DMS79 (cell line): ENCODE results near the gene ZNF579.

Source experiments
- DNase-seq: peaks from one replicate; lab custom pipeline; 2025; lab: John Stamatoyannopoulos, UW

The ZNF579 gene

DNA sequence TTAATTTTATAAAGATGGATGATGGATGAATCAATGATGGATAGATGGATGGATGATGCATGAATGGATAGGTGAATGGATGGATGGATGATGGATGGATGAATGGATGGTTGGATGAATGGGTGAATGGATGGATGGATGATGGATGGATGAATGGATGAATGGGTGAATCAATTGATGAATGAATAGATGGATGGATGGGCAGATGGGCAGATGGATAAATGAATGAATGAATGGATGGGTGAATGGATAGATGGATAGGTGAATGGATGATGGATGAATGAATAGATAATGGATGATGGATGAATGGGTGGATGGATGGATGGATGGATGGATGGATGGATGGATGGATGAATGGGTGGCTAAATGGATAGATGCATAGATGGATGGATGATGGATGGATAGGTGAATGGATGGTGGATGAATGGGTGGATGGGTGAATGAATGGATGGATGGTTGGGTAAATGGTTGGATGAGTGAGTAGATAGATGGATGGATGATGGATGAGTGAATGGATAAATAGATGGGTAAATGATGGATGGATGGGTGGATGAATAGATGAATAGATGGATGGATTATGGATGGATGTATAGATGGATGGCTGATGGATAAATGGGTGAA is 12.8 kb downstream of the ZNF579 start:
- no peak for DNase-seq

DNA sequence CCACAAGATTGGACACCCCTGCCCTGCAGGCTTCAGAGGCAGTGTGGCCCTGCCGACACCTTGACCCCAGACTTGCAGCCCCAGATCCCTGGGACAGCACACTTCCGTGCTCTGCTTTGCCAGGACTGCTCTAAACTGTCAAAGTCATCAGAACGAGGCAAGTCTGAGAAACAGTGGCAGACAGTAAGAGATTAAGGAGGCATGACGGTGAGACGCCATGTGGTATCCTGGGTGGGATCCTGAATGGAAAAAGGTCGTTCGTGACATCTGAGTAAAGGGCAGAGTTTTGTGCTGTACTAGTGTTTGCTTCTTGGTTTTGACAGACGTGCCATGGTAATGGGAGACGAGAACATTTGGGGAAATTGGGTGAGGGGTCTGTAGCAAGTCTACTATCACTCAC is 13.8 kb downstream of the ZNF579 start:
- no peak for DNase-seq

DNA sequence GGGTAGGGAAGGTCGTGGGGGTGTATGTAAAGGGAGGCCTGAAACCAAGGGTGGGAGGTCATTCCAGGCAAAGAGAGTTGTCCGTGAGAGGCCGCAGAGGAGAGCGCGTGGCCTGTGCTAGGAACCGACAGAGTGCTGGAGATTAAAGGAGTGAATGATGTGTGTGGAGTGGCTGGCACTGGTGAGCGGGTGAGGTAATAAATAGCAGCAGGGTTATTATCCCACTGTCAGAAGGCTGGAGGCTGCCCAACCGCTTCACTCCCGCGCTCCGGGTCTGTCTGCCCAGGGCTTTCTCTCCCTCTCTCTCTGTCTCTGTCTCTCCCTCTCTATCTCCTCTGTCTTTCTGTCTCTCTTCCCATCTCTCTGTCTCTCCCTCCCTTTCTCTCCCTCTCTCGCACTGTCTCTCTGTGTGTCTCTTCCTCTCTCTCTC is 17.4 kb downstream of the ZNF579 start:
- DNase-seq: no peak

DNA sequence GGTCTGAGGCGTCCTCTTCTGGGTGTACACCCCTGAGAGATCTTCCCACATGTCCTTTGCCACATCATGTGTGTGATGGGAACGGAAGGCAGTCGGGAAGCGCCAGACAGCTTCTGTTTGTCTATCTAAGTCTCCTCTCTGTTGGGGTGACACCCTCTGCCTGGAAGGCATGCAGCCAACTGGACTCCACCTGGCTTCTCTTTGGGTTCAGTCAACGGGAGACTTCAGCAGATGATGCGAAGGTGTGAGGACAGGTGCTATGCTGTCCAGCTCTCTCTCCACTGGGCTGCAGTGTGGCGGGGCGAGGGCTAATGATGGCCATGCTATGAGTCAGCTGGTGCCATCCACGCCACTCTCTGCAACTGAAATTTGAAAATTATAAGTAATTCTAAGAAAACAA is 21.0 kb downstream of the ZNF579 start:
- DNase-seq: no peak

DNA sequence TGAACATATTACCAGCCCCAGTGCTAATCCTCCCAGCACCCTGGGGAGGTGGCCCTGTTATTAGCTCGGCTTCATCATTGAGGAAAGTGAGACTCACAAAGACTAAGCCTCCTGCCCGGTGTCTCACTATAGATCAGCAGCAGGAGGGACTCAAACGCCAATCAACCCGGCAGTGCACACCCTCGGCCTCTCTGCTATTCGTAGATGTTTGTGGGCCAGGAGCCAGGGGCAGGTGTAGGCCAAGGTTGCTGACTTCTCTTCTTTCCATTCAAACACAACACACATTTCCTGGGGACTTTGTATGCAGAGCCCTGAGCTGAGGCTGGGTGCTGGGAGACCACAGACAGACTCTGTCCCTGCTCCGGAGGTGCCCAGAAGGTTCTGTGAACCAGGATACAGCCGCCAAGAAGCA is 25.9 kb downstream of the ZNF579 start:
- no peak for DNase-seq

DNA sequence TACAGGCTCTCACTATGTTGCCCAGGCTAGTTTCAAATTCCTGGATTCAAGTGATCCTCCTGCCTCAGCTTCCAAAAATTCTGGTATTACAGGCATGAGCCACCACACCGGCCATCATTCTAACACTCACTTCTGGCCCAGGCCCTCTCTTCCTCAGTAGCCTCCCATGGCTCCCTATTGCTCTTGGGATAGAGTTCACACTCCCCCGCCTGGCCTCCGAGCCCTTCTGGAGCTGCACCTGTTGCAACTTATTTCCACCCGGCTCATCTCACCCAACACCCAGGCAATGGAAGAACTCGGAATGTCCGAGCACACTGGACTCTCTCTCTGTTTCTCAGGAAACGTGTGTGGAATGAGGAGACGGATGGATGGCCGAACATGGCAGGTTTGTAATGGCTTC is 26.3 kb downstream of the ZNF579 start:
- DNase-seq: no peak

DNA sequence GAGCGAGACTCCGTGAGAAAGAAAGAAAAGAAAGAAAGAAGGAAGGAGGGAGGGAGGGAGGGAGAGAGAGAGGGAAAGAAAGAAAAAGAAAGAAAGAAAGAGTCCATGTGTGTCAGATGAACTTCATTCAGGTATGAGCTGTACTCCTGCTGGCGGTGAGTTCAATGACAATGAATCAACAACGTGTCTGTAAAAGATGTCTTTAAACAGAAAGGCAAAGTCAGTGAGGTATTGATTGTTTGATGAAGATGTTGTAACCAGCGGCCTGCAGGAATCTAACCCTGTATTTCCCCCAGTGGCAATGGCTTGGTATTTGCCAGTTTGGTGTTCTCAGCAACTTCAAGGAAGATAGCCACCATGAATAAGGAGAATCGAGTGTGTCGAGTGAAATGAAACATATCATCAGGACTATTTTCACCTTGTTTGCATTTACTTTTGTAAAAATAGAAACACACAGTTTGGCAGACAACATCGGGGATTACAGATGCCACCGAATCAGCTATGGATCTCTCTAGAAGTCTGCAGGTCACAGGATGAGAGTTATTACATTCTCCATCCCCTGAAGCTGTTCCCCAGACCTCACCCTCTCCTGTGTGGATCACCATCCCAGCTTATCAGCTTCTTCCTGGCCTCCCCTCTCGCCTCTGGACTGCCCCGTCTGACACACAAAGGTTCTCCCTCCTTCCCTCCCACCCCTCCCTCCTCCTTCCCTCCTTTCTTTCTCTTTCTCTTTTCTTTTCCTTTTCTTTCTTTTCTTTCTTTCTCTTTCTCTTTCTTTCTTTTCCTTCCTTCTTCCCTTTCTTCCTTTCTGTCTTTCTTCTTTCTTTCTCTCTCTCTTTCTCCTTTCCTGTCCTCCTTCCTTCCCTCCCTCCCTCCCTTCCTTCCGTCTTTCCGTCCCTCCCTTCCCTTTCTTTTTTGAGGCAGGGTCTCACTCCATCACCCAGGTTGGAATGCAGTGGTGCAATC is 27.1 kb downstream of the ZNF579 start:
- DNase-seq: no peak

DNA sequence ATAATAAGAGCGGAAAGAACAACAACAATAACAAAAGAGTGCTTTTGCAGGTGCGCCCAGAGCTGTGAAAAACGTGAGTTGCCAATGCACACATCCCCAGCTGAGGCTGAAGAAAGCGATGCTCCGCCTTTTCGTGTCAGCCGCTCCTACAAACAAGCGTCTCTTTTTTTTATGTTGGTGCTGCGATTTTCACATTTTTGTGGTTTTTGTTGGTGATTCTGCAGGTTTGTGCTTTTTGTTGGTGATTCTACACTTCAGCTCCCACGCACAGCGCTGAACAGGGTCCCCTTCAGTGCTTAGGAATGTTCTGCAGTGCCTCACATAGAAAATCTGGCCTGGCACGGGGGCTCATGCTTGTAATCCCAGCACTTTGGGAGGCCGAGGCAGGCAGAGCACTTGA is 28.0 kb downstream of the ZNF579 start:
- DNase-seq: no peak

DNA sequence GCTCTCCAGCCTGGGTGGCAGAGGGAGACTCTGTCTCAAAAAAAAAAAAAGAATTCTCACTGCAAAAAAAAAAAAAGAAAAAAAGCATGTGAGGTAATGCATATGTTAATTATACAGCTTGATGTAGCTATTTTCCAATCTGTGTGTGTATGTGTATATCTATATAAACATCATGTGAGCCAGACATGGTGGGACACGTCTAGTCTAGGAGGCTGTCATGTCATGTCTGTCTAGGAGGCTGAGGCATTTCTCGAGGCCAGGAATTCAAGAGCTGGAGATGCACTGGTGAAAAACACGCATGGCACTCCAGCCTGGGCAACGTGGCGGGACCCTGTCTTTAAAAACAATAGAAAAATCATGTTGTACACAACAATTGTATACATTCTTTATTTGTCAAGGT is 28.4 kb downstream of the ZNF579 start:
- DNase-seq: no peak

DNA sequence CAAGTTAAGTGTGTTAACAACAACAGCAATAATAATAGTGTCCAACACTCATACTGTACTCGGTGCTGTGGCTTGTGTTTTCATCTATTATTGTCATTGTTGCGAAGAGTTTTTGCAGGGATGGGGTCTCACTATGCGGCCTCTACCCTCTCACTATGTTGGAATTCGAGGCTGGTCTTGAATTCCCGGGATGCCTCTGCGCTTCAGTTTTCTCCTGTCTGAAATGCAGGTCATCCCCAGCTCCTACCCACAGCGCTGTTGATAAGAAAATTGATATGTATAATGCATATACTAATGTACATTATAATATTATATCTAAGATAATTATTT is 30.4 kb downstream of the ZNF579 start:
- DNase-seq: no peak

DNA sequence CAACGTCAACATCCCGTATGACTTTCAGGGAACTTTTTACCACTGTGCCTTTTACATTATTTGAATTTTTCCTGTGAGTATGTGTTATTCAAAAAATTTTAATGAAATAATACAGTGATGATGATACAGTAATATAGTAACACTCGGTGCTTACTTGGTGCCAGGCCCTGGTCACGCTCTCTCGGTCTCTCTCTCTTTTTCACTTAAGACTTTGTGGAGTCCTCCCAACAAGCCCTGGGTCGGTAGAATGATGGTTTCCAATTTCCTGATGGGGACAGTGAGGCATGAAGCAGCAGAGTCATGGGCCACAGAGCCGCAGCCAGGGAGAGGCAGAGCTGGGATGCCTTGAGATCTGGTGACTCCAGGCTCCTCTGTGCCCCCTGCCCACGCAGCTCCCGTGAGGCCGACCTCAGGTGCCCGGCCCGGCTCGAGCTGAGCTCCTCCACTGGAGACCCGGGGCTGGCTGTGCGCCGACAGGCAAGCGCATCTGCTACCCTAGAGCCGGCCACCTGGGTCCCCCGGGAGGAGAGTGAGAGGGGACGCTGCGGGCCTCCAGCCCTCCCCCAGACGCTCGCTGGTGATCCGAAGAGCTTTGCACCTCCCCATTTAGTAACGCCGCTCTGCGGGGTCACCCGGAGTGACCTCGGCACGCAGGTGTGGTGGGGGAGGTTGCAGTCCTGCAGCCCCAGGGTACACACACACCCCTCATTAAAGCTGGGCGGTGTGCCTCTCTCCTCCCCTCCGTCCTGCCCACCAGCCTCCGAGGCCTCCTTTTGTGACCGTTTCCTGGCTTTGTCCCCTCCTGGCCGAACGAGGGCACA is 30.9 kb downstream of the ZNF579 start:
- peak; percentile 11 for DNase-seq

DNA sequence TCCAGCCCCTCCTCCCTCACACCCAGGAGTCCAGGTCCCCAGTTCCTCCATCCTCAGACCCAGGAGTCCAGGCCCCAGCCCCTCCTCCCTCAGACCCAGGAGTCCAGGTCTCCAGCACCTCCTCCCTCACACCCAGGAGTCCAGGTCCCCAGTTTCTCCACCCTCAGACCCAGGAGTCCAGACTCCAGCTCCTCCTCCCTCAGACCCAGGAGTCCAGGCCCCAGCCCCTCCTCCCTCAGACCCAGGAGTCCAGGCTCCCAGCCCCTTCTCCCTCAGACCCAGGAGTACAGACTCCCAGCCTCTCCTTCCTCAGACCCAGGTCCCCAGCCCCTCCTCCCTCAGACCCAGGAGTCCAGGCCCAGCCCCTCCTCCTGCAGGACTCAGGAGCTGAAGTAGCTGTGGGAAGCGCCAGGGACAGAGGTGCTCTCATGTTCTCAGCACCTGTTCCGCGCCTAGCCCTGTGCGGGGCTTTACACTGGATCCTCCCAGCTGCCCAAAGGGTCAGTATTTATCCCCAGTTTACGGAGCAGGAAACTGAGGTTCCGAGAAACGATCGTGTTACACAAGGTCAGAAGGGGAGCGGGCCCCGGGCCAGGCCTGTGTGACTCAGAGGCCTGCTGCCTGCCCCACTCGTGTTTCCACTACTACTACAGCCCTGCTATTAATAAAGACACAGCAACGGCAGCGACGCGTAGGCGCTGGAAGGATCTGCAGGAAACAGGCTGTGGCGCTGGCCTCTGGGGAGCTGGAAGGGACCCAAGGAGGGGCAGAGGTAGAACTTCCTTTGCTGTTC is 33.6 kb downstream of the ZNF579 start:
- DNase-seq: no peak

DNA sequence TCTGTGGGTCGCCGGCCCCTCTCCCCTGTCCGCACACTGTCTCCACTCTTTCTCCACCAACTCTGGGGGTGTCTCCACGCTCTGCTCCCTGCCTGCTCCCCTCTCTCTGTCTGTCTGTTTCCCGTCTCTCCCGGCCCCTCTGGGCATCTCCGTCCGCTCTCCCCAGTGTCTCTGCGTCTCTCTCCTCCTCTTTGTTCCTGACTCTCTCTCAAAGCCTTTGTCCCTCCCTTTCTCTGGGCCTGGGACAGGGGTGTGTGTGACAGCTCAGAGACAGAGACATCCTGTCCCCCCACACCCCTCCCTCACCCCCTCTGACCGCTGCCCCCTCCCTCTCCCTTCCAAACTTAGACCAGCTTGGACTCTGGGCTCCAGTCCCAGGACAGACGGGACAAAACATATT is 34.6 kb downstream of the ZNF579 start:
- no peak for DNase-seq

DNA sequence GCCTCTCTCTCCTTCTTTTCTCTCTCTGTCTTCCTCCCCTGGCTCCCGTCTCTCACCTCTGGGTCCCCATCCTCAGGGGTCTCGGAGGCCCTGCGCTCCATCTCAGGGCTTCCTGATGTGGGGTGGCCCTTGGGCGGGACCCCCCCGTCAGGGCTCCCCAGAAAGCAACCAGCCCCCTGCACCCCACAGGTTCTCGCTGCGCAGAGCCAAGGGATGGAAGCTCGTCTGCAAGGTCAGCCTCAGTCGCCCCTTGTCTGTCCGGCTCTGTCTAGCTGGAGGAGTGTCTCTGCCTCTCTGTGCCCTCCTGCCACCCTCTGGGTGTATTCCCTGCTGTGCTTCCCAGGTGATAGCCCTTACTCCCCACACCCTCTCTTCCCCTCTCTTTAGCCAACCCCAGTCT is 35.2 kb downstream of the ZNF579 start, which contains the start of gene SBK3:
Gene SBK3 (minus strand): TSS at position 101 of the 400 bp plus-strand sequence. CDS start 0 bp downstream, at position 101.
- no peak for DNase-seq

DNA sequence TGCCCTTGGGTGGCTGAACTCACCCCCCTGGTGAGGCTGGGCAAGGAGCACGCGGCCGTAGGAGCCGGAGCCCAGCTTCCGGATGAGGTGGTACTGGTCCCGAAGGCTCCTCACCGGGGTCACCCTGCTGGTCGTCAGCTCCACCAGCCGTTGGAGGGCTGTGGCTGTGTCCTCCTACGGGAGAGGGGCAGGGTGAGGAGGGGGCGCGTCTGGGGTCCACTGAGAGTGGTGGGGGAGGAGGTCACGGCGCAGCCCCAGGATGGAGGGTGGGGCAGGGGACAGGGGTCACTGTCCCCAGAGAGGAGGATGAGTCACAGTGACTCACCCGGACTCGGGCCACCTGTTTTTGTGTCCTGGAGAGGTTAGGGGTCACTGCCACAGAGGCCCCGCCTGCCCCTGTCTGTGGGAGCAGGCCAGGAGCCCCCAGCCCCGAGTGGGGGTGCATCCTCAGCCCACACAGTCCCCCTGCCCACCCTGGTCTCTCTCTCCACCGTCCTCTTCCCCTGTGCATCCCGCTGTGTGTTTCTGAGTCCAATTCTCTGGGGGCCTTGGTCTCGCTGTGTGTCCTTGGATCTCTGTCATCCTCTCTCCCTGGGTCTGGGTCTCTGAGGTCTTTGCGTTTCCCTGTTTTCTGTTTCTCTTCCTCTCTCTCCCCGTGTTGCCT is 35.7 kb downstream of the ZNF579 start:
- no peak for DNase-seq

DNA sequence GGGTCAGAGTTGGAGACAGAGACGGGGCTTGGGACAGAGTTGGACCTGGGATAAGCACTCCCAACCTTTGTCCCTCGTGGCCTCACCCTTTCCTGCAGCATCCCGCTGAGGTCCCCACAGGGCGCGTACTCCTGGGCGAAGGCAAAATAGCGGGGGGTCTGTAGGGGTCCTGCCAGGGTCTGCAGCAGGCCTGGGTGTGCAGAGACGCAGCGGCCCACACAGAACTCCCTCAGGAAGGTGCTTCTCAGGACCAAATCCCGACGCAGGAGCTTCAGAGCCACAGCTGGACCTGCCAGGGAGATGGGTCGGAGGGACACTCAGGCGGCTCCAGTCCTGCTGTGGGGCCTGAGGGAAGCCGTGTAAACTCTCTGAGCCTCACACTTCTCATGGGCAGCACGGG is 36.6 kb downstream of the ZNF579 start:
- DNase-seq: no peak

DNA sequence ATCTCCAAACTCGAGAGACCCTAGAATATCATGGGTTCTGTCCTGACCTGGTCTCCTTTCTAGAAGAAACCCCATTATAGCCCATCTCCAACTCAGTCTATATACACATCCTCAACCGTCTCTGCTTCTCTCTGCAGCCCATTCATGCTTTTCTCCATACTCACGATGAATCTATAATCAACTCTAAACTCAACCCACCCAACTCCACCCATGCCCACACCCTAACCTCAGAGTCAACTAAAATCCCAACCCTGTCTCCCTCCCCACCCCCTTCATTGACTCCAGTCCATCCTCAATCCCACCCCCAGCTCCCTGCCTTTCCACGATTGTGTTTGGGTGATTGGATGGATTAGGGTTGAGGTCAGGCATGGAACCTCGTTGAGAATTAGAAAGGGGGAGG is 37.1 kb downstream of the ZNF579 start:
- DNase-seq: no peak

DNA sequence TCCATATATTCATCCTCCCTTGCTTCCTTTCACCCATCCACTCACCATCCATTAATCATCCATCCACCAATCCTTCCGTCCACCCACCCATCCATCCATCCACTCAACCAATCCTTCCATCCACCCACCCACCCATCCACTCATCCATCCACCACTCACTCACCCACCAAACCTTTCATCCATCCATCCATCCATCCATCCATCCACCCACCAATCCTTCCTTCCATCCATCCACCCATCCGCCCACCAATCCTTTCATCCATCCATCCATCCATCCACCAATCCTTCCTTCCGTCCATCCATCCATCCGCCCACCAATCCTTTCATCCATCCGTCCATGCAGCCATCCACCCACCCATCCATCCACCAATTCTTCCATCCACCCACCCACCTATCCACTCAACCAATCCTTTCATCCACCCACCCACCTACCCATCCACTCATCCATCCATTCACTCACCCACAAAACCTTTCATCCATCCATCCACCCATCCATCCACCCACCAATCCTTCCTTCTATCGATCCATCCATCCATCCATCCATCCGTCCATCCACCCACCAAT is 38.3 kb downstream of the ZNF579 start:
- no peak for DNase-seq

DNA sequence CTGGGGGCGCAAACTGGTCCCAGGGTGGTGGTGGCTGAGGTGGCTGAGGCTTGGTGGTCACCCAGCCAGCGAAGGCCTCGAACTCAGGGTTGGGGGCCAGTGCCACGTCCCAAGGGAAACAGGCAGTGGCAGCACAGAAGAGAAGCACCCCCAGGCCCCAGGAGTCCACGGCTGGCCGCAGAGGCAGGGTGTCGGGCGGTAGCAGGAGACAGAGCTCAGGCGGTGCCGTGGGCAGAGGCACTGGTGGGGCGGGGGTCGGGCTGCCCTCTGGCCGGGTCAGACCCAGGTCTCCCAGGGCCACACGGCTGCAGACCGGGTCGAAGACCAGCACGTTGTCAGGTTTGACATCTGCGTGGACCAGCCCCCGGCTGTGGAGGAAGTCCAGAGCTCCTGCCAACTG is 39.6 kb downstream of the ZNF579 start:
- no peak for DNase-seq

DNA sequence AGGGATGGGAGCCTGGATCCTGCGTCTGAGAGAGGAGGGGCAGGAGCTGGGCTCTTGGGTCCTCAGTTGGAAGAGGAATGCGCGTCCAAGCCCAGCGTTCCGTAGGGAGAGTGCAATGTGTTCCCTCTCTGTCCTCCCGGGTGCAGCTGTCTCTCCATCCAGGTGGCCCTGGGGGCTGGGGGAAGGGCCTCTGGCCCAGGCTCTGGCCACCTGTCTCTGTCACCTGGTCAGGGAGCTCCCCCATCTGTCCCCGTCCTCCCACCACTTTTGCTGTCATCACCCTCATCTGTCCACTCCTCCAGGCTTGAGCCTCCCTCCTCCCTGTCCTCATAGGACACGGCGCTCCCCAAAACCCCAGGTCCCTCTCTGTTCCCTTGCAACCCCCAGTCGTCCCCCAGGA is 40.0 kb downstream of the ZNF579 start:
- no peak for DNase-seq
